Measurements from ENCODE around the gene C1orf94.
"Not testable (repeated sequence)": the region's sequence is repeated elsewhere in the genome, so short reads cannot be mapped to it uniquely, and the experiment has no call there.

Gene C1orf94

DNA sequence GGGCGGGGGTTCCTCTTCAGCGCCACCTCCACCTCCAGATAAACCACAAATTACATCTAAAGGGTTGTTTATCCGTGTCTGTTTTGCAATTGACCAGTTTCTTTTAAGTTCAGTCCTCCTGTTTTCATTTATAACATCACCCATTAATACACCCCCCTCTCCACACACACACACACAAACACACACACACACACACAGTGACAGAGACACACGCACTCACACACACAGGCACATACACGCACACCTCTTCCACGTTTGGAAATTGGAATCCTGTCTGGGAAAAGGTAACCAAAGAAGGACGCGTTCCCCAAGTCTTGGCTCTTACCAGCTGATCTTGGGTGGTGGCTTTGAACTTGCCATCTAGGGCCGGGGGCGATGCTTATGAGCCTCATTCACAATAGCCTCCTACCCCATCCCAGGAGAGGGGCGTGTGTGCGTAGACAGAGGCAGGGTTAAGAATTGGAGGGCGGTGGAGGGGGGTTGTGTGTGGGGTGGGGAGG lies 11.2 kb upstream of the C1orf94 start:
- no peak for DNase-seq

GRCh38 chr1:34166191-34166624 lies 10.5 kb upstream of the C1orf94 start:
- no peak for DNase-seq

DNA sequence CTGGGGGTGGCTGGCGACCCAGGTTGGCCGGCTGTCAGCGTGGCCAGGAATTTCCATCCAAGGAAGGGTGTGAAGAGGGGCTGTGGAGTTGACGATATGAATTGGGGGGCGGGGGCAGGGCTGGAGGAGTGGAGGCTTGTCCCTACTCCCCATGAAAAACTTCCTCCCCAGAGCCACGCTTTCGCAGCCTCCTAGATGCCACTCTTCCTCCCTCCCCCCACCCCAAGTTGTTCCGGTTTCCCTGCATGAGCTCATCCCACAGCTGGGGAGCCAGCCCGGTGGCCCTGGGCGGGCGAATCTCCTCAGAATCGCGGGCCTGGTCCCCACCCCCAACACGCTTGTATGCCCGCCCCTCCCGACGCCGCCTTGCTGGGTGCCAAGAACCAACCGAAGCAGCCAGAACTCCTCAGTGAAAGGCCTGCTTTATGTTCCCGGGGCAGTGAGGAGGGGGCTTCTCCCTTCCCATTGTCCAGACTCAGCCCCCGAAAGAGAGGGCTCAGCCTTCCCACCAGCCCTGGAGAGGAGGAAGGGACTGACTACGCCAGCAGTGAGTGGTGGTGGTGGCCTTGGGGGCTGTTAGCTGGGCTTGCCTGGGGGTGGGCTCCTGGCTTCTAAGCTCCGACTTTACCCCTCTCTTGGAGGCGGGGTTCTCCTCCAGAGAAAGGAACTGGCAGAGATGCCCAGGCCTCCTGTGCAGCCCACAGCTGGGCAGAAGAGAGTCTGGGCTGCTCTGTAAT lies 9.9 kb upstream of the C1orf94 start:
- DNase-seq, result no peak

GRCh38 chr1:34167389-34167788 lies 9.3 kb upstream of the C1orf94 start:
- no peak for DNase-seq

- no peak for DNase-seq
Measured at GRCh38 chr1:34175744-34176143, 963 bp upstream of the C1orf94 start.

DNA sequence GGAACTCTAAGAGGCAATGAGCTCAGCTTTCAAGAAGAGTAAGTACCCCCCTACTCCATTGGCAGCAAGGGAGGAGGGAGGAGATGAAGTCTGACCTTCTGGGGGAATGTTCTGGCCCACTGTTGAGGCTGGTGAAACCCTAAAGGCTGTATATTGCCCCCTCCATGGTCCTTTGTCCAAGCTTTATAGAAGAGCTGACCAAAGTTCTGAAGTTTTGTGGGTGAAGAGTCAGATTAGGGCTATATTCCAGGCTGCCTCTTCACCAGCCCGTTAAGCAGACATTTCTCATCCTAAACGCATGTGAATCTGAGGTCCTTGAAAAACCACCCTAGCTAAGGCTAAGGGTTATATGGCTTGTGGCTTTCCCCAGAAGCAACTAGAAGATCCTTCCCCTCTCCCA lies 1.4 kb downstream of the C1orf94 start:
- no peak for DNase-seq

GRCh38 chr1:34183381-34183780 lies 6.7 kb downstream of the C1orf94 start:
- DNase-seq, result not testable (repeated sequence)

DNA sequence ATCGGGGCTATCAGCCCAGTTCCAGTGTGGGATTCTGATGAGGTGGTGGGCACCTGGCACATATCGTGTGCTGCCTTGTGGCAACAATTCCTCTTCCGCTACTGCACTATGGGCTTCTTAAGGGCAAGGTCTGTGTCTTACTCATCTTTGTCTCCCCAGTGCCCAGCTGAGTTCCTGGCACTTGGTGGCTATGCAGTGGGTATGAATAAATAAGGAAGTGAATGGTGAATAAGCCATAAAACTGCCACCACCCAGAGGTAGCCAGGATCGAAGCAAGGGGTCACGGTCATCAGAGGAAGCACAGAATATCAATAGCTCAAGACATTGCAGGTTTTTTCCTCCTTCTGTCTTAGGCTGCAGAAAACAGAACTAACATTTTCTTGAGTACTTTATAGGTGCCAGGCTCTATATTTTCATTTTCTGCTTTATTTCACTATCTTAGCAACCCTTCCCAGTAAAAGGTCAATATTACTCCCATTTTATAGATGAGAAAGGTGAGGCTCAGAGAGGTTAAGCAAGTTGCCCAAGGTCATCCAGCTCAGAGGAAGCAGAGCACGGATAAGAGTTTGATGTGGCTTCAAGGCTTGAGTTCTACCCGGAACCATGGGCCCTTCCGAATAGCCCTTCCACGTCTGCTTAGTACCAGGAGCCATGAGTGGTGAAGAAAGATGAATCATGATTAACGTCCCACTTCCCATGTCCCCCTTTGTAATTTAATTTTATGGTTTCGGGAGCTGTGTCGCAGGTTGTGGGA lies 10.2 kb downstream of the C1orf94 start:
- DNase-seq, result no peak

GRCh38 chr1:34188418-34188817 lies 11.7 kb downstream of the C1orf94 start:
- no peak for DNase-seq

GRCh38 chr1:34188985-34189384 lies 12.3 kb downstream of the C1orf94 start:
- no peak for DNase-seq

DNA sequence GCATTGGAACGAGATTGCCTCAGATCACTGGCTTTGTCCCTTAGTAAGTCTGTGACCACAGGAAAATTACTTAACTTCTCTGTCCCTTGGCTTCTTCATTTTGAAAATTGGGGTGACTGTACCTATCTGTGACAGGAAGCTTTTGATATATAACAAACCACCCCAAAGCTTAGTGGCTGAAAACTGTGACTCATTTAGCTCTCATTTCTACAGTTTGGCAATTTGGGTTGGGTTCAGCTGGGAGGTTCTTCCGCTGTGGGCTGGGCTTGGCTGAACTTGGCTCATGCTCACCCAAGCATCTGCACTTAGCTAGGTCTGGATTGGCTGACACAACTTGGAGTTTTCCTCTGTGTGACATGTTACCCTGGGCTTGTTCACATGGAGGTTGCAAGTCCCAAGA lies 14.0 kb downstream of the C1orf94 start:
- no peak for DNase-seq

DNA sequence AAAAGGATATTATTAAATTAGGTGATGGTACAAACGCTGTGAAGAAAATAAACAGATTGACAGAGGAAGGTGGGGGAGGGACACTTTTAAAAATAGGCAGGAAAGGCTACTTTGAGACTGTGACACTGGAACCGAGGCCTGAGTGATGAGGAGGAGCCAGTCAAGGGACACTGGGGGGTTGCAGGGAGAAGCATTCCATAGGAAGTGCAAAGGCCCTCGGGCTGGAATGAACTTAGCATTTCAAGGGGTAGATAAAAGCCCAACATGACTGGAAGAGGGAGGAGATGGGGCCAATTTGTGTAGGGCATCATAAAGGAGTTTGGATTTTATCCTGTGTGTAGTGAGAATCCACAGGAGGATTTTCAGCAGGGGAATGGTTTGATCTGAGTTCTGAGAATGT lies 15.9 kb downstream of the C1orf94 start:
- no peak for DNase-seq

DNA sequence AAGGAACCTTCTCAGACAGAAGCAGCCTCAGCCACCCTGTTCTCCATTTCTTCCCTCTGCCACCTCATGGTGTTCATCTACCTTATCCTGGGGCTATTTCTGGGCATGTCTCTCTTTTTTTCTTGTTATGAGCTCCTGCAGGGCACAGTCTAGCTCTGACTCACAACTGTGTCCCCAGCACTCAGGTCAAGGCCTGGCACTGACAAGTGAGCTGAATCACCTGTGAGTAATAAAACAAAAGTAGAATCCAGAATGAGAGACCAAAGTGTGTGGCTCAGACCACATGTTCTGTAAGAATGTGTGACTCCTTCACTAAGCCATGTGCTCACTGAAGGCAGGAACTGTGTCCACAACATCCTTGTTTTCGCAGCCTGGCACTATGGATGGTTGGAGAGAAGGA lies 23.2 kb downstream of the C1orf94 start:
- no peak for DNase-seq

GRCh38 chr1:34212673-34213072 lies 36.0 kb downstream of the C1orf94 start:
- DNase-seq, result no peak

- DNase-seq, result no peak
Measured at GRCh38 chr1:34213956-34214355, 37.2 kb downstream of the C1orf94 start.

- no peak for DNase-seq
Measured at GRCh38 chr1:34231441-34231840, 54.7 kb downstream of the C1orf94 start.

- DNase-seq, result no peak
Measured at GRCh38 chr1:34235594-34235993, 58.9 kb downstream of the C1orf94 start.

GRCh38 chr1:34236089-34236488 lies 59.4 kb downstream of the C1orf94 start:
- DNase-seq, result no peak

DNA sequence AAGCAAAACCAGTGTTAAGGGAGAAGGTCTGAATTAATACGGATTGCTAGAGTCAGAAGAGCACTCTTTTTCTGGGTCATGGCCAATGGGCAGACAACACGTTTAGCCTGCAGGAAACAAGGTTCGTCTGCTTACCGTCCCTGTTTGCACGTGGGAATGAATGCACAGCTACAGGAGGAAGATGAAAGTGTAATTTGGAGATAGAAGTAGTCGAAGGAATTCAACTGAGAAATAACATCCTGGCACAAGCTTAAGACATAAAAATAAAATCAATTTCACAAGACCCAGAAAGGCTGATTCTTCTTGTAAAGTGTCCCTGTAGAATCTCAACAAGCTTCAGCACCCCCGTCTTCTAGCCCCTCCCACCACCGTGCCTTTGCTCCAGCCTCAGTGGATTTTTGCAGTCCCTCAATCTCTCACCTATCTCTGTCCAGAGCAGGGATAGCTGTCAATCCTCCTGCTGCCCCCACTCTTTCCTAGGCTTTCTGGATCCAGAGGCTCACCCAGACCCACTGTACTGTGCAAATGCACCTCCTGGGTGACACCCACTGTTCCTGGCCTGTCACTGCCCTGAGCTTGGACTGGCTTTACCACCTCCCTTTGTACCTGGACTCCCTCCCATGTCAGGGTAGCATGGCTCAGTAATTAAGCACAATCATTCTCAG lies 60.6 kb downstream of the C1orf94 start:
- DNase-seq, result no peak

DNA sequence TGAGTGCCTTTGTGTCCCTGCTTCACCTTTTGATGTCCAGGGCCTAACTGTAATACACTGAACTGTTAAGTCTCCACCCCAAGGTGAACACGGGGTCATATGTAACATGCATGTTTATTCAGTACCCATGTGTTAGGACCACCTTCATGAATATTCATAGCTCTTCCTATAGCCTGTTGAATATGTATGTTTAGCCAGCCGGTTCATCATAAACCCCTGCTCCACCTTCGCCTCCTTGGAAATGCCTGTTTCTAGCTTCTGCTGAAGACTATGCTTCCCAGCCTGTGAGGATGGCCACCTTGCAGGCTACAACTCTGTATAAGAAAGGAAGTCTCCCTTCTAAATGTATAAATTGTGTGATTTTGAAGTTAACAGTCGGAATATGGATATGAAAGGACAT lies 69.3 kb downstream of the C1orf94 start:
- no peak for DNase-seq

DNA sequence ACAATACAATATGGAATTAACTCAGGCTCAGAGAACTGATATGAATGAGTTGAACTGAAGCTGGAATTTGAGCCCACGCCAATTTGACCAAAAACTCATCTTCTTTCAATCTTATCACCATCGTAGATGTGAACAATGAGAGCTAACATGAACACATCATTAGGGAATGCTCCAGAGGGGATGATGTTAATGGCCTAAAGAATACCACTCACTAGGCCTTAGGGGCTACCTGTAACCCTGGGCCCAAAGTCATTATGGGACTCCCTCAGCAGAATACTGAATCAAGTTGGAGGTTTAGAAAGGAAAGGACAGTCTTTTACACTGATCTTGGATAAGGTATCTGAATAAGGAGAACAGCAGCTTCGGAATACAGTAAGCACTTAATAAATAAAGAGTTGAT lies 73.6 kb downstream of the C1orf94 start:
- DNase-seq, result no peak

GRCh38 chr1:34262023-34262853 lies 85.5 kb downstream of the C1orf94 start:
- DNase-seq, result no peak

DNA sequence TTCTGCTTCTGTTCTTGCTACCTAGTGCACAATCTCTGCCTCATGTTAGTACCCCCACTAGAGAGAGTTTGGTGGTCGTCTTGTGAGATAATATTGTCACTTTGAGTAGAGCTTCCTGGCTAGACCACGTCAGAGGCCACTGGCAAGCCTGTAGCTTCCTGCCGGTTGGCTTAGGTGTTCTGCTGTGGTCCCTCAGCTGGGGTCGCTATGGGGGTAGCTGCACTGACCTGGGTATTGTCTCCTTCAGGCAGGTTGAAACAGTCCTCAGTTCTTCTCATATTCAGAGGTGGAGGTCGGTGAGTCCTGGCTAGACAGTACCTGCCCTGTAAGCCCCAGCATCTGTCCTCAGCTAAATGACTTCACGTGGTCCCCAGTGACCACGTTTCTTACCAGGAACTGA lies 86.2 kb downstream of the C1orf94 start:
- no peak for DNase-seq

Measured in activated CD8-positive, alpha-beta memory T cell treated with anti-CD3 and anti-CD28 coated beads for 24 hours (primary cell).